ENCODE data around the gene CADPS2. TPM values are rescaled to one million over a fixed set of nuclear protein-coding genes. Genes with fewer than 3 reads are reported as not detected.

Gene CADPS2
- total RNA-seq, 1 experiment from 2014 or later: 12.2 TPM

DNA sequence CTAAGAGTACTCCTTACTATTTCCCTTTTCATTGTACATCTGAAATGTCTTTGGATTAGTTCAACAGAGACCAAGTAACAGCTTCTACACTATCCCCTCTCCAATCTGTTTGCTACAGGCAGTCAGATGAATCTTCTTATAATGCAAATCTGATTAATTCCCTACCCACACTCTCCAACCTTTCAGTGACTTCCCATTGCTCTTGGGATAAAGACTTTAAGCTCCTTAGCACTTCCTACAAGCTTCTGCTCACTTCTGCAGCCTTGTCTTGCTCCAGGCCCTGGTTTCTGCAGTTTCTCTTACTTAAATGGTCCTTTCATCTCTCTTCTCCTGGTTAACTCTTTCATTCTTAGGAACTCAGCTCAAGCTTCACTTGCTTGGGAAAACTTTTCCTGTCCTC, 516.5 kb downstream of the CADPS2 start:
- CTCF ChIA-PET: interaction anchor here (1.0 kb wide), 1 partner anchor 17 kb away, joined by 3 read pairs; no protein-coding TSS in a partner anchor
- H3K36me3 Mint-ChIP-seq: no peaks in the 10 kb centered on the region
- no peaks in the 10 kb centered on the region for H3K9me3 Mint-ChIP-seq
- H3K4me1 Mint-ChIP-seq: peaks cover 32% of the 10 kb centered on the region
- ATAC-seq: peak; percentile 39
- H3K27me3 Mint-ChIP-seq (ENCODE audit: low read depth): no peaks in the 10 kb centered on the region
- TF ChIP-seq KAT7 (CRISPR knock-in tag; IDR thresholded peaks at IDR 0.05; ENCODE audit: borderline replicate concordance) (no peak), USF2 (CRISPR knock-in tag; IDR thresholded peaks at IDR 0.05) (no peak), ZNF232 (CRISPR knock-in tag; IDR thresholded peaks at IDR 0.05) (no peak), E2F1 (CRISPR knock-in tag; IDR thresholded peaks at IDR 0.05) (no peak), RELA (CRISPR knock-in tag; IDR thresholded peaks at IDR 0.05; ENCODE audit: borderline replicate concordance) (no peak), CBFB (CRISPR knock-in tag; IDR thresholded peaks at IDR 0.05; ENCODE audit: low read depth) (no peak), OVOL2 (CRISPR knock-in tag; IDR thresholded peaks at IDR 0.05; ENCODE audit: borderline replicate concordance) (no peak), FOXP1 (CRISPR knock-in tag; IDR thresholded peaks at IDR 0.05; ENCODE audit: borderline replicate concordance) (no peak), E2F4 (CRISPR knock-in tag; IDR thresholded peaks at IDR 0.05; ENCODE audit: borderline replicate concordance, low read depth) (no peak), SOX15 (CRISPR knock-in tag; IDR thresholded peaks at IDR 0.05) (no peak), EMX1 (CRISPR knock-in tag; IDR thresholded peaks at IDR 0.05) (no peak), TEAD4 (CRISPR knock-in tag; IDR thresholded peaks at IDR 0.05) (no peak), ATF1 (CRISPR knock-in tag; IDR thresholded peaks at IDR 0.05) (no peak), NR2C2 (CRISPR knock-in tag; IDR thresholded peaks at IDR 0.05) (no peak), JUN (CRISPR knock-in tag; IDR thresholded peaks at IDR 0.05) (no peak)
- TF ChIP-seq, protein P1, sequence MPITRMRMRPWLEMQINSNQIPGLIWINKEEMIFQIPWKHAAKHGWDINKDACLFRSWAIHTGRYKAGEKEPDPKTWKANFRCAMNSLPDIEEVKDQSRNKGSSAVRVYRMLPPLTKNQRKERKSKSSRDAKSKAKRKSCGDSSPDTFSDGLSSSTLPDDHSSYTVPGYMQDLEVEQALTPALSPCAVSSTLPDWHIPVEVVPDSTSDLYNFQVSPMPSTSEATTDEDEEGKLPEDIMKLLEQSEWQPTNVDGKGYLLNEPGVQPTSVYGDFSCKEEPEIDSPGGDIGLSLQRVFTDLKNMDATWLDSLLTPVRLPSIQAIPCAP (CRISPR knock-in tag; IDR thresholded peaks at IDR 0.05): no peak
- POLR2A ChIA-PET: no interaction called here
- H3K27ac Mint-ChIP-seq: no peak overlapping the region
- DNase-seq (ENCODE audit: low spot score): no peak
- no peak overlapping the region for H3K4me3 Mint-ChIP-seq

DNA sequence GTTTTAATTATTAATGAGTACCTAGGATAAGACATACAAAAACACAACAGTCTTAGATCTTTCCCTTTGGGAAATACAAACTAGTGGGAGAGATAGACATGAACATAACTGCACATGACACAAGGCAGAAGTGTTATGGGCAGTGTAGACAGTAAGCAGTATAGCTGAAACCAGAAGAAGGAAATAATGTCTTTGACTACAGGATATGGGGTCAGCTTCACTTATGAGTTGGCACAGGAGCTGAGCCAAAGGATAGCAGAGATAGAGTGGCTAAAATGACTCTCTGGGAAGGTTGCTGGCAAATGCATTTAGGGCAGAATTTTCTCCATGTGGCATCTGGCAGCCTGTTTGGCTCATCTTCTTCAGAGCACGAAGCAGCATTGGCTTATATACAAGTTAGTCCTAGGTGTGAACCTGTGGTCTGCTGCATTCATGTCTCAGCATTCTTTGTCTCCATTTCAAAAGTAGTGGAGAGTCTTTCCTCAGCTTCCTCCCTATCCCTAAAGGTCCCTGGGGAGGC, 521.4 kb downstream of the CADPS2 start:
- ChIA-PET CTCF (no interaction called here), POLR2A (no interaction called here)
- ATAC-seq (peak; percentile 48), DNase-seq (ENCODE audit: low spot score) (no peak)
- Mint-ChIP-seq H3K36me3 (no peaks in the 10 kb centered on the region), H3K4me1 (peaks cover 33% of the 10 kb centered on the region), H3K27ac (no peak overlapping the region), H3K27me3 (ENCODE audit: low read depth) (no peaks in the 10 kb centered on the region), H3K4me3 (no peak overlapping the region), H3K9me3 (no peaks in the 10 kb centered on the region)
- TF ChIP-seq ZNF232 (CRISPR knock-in tag; IDR thresholded peaks at IDR 0.05) (no peak), ZNF423 (CRISPR knock-in tag; IDR thresholded peaks at IDR 0.05) (no peak), STAT6 (CRISPR knock-in tag; conservative IDR thresholded peaks at IDR 0.05; ENCODE audit: low read depth) (no peak), ZNF317 (CRISPR knock-in tag; IDR thresholded peaks at IDR 0.05; ENCODE audit: borderline replicate concordance, low read depth) (no peak), AFF4 (CRISPR knock-in tag; IDR thresholded peaks at IDR 0.05; ENCODE audit: borderline replicate concordance) (no peak), ETV6 (CRISPR knock-in tag; IDR thresholded peaks at IDR 0.05) (no peak), TEAD4 (CRISPR knock-in tag; IDR thresholded peaks at IDR 0.05) (no peak), TP53 (CRISPR knock-in tag; IDR thresholded peaks at IDR 0.05) (no peak), JUN (CRISPR knock-in tag; IDR thresholded peaks at IDR 0.05) (no peak), FOXK1 (CRISPR knock-in tag; IDR thresholded peaks at IDR 0.05) (no peak), TEAD1 (CRISPR knock-in tag; IDR thresholded peaks at IDR 0.05) (no peak)
- TF ChIP-seq, protein P2, sequence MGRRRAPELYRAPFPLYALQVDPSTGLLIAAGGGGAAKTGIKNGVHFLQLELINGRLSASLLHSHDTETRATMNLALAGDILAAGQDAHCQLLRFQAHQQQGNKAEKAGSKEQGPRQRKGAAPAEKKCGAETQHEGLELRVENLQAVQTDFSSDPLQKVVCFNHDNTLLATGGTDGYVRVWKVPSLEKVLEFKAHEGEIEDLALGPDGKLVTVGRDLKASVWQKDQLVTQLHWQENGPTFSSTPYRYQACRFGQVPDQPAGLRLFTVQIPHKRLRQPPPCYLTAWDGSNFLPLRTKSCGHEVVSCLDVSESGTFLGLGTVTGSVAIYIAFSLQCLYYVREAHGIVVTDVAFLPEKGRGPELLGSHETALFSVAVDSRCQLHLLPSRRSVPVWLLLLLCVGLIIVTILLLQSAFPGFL (CRISPR knock-in tag; IDR thresholded peaks at IDR 0.05; ENCODE audit: borderline replicate concordance): no peak

Data from WTC11 (cell line).